Measurements from ENCODE around the gene AQP9. TPM values are rescaled to one million over a fixed set of nuclear protein-coding genes. Genes with fewer than 3 reads are reported as not detected.
A peak's percentile ranks its signal among the peaks of the same experiment; 100 is the strongest.

AQP9 gene
- total RNA-seq, 4 donors from 2014 or later: 0.50 to 5.1 (median 3.0) TPM; not detected in 1

DNA sequence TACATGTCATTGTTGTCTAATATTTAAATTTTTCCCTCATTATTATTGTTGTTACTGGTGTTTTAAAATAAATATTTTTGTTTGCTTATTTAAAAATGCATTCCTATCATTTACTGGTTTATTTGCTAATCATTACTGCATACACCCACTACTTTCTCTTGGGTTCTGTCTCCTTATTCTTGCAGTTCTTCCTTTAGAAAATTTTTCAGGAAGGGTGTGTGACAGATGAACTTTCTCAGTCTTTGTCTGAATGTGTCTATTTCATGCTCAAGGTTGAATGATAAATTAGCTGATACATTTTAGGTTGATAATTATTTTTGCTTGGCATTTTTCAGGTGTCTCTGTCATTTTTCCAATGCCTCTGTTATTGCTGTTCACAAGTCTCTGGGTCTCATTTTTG lies 7.4 kb downstream of the AQP9 start:
- ATAC-seq: no peak
- Histone ChIP-seq H3K4me3 (no peak overlapping the region), H3K9me3 (no peaks in the 10 kb centered on the region), H3K4me1 (no peaks in the 10 kb centered on the region), H3K36me3 (no peaks in the 10 kb centered on the region), H3K27me3 (no peaks in the 10 kb centered on the region), H3K27ac (no peak overlapping the region)
- TF ChIP-seq CTCF (IDR thresholded peaks at IDR 0.05) (no peak), POLR2AphosphoS5 (IDR thresholded peaks at IDR 0.05) (no peak), POLR2A (IDR thresholded peaks at IDR 0.05) (no peak), EP300 (IDR thresholded peaks at IDR 0.05) (no peak)

GRCh38 chr15:58146211-58146610 lies 8.0 kb downstream of the AQP9 start:
- H3K27me3 ChIP-seq: no peaks in the 10 kb centered on the region
- no peak overlapping the region for H3K27ac ChIP-seq
- WGBS, 2 donors (ENCODE audit: low coverage in 1 of 2): 73 to 88% methylated on average over 4 of the region's 4 CpGs

DNA sequence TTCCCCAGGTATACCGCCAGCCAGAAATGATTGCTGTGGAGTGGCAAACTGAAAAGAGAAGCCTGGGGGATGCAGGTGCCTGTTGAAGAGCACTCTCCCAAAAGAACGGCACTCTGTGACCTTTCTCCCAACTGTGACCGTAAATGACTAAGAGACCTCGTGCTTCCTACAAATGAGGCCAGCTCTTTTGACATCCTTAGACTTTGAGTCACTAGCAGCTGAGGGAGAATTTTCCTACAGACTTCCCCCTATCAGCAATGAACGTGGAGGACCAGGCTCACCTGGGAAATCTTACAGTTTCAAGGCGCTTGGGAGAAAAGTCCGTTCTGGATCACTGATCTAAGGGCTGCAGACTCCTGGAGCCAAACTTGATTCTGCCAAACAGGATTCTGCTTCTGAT lies 8.6 kb downstream of the AQP9 start:
- no peaks in the 10 kb centered on the region for H3K27me3 ChIP-seq
- WGBS, 2 donors (ENCODE audit: low coverage in 1 of 2): 45 to 59% methylated on average over 2 to 5 of the region's 7 CpGs
- no peak overlapping the region for H3K4me3 ChIP-seq
- H3K9me3 ChIP-seq: no peaks in the 10 kb centered on the region
- no peaks in the 10 kb centered on the region for H3K4me1 ChIP-seq
- no peak overlapping the region for H3K27ac ChIP-seq
- TF ChIP-seq POLR2AphosphoS5 (IDR thresholded peaks at IDR 0.05): no peak
- TF ChIP-seq EP300 (IDR thresholded peaks at IDR 0.05): no peak
- no peak for TF ChIP-seq CTCF (IDR thresholded peaks at IDR 0.05)
- ATAC-seq: peak; percentile 57
- H3K36me3 ChIP-seq: no peaks in the 10 kb centered on the region

More at GRCh38 chr15:58146211-58146610, 8.0 kb downstream of the AQP9 start:
- H3K36me3 ChIP-seq: no peaks in the 10 kb centered on the region
- no peaks in the 10 kb centered on the region for H3K4me1 ChIP-seq
- H3K4me3 ChIP-seq: no peak overlapping the region
- H3K9me3 ChIP-seq: no peaks in the 10 kb centered on the region
- TF ChIP-seq EP300 (IDR thresholded peaks at IDR 0.05) (no peak), POLR2AphosphoS5 (IDR thresholded peaks at IDR 0.05) (no peak), POLR2A (IDR thresholded peaks at IDR 0.05) (no peak), CTCF (IDR thresholded peaks at IDR 0.05) (no peak)
- no peak for ATAC-seq

GRCh38 chr15:58147171-58147611 lies 9.0 kb downstream of the AQP9 start:
- TF ChIP-seq CTCF (IDR thresholded peaks at IDR 0.05): no peak
- TF ChIP-seq POLR2AphosphoS5 (IDR thresholded peaks at IDR 0.05): no peak
- no peak for TF ChIP-seq POLR2A (IDR thresholded peaks at IDR 0.05)
- TF ChIP-seq EP300 (IDR thresholded peaks at IDR 0.05): no peak
- ATAC-seq: peak; percentile 43
- WGBS, 2 donors (ENCODE audit: low coverage in 1 of 2): 63 to 81% methylated on average over 3 to 5 of the region's 5 CpGs
- Histone ChIP-seq H3K36me3 (no peaks in the 10 kb centered on the region), H3K27me3 (no peaks in the 10 kb centered on the region), H3K4me3 (no peak overlapping the region), H3K27ac (peak overlapping the region in 1 of 4 donors; percentile 47), H3K9me3 (no peaks in the 10 kb centered on the region), H3K4me1 (no peaks in the 10 kb centered on the region)

- no peak for ATAC-seq
- Histone ChIP-seq H3K27me3 (no peaks in the 10 kb centered on the region), H3K36me3 (no peaks in the 10 kb centered on the region), H3K4me1 (no peaks in the 10 kb centered on the region), H3K27ac (no peak overlapping the region), H3K9me3 (no peaks in the 10 kb centered on the region), H3K4me3 (no peak overlapping the region)
- no peak for TF ChIP-seq EP300 (IDR thresholded peaks at IDR 0.05)
- TF ChIP-seq POLR2A (IDR thresholded peaks at IDR 0.05): no peak
- no peak for TF ChIP-seq CTCF (IDR thresholded peaks at IDR 0.05)
- TF ChIP-seq POLR2AphosphoS5 (IDR thresholded peaks at IDR 0.05): no peak
Observed at GRCh38 chr15:58148120-58148519, 9.9 kb downstream of the AQP9 start.

Data from gastroesophageal sphincter (tissue), 4 donors.